ENCODE results near the gene ZNF70. TPM values are rescaled to one million over a fixed set of nuclear protein-coding genes. Genes with fewer than 3 reads are reported as not detected.
"Not testable (repeated sequence)": the region's sequence is repeated elsewhere in the genome, so short reads cannot be mapped to it uniquely, and the experiment has no call there.

Gene ZNF70
- total RNA-seq, 4 donors from 2014 or later, result 3.1 to 6.5 (median 5.4) TPM

GRCh38 chr22:23743303-23743705, 7.6 kb downstream of the ZNF70 start:
- H3K4me3 ChIP-seq, result no peak overlapping the region
- 94% methylated on average over 2 of the region's 2 CpGs for WGBS
- no peak for DNase-seq (ENCODE audit: extremely low spot score)
- TF ChIP-seq POLR2A (IDR thresholded peaks at IDR 0.05; ENCODE audit: low read depth) (no peak), EP300 (IDR thresholded peaks at IDR 0.05) (no peak), POLR2AphosphoS5 (IDR thresholded peaks at IDR 0.05) (no peak), CTCF (IDR thresholded peaks at IDR 0.05) (no peak)
- H3K36me3 ChIP-seq, result peaks cover 16 to 50% (median 40%) of the 10 kb centered on the region in 4 donors
- no peaks in the 10 kb centered on the region for H3K27me3 ChIP-seq
- peak overlapping the region in 1 of 4 donors; percentile 12 for H3K27ac ChIP-seq (replicated peaks in 1 of 4)
- peaks cover 0 to 5% (median 0%) of the 10 kb centered on the region in 4 donors for H3K9me3 ChIP-seq
- intact Hi-C loops (cut with DNase I), result no loop called here
- H3K4me1 ChIP-seq, result peaks cover 5 to 22% (median 10%) of the 10 kb centered on the region in 4 donors

- Histone ChIP-seq H3K27me3 (no peaks in the 10 kb centered on the region), H3K36me3 (peaks cover 16 to 50% (median 40%) of the 10 kb centered on the region in 4 donors), H3K4me1 (peaks cover 5 to 22% (median 10%) of the 10 kb centered on the region in 4 donors), H3K4me3 (no peak overlapping the region), H3K27ac (replicated peaks in 1 of 4) (peak overlapping the region in 1 of 4 donors; percentile 12), H3K9me3 (peaks cover 0 to 5% (median 0%) of the 10 kb centered on the region in 4 donors)
- no peak for DNase-seq (ENCODE audit: extremely low spot score)
- no peak for TF ChIP-seq POLR2AphosphoS5 (IDR thresholded peaks at IDR 0.05)
- TF ChIP-seq CTCF (IDR thresholded peaks at IDR 0.05), result no peak
- no peak for TF ChIP-seq EP300 (IDR thresholded peaks at IDR 0.05)
- no peak for TF ChIP-seq POLR2A (IDR thresholded peaks at IDR 0.05; ENCODE audit: low read depth)
- WGBS, result 64% methylated on average over 5 of the region's 7 CpGs
- intact Hi-C loops (cut with DNase I), result no loop called here
Measured at GRCh38 chr22:23742505-23743264, 8.2 kb downstream of the ZNF70 start.

GRCh38 chr22:23737696-23738095, 13.2 kb downstream of the ZNF70 start:
- TF ChIP-seq POLR2A (IDR thresholded peaks at IDR 0.05; ENCODE audit: low read depth) (no peak), CTCF (IDR thresholded peaks at IDR 0.05) (no peak), EP300 (IDR thresholded peaks at IDR 0.05) (no peak), POLR2AphosphoS5 (IDR thresholded peaks at IDR 0.05) (no peak)
- no peaks in the 10 kb centered on the region for H3K9me3 ChIP-seq
- no peak overlapping the region for H3K27ac ChIP-seq (replicated peaks in 1 of 4)
- H3K4me3 ChIP-seq, result no peak overlapping the region
- H3K36me3 ChIP-seq, result peaks cover 4 to 20% (median 14%) of the 10 kb centered on the region in 4 donors
- intact Hi-C loops (cut with DNase I), result no loop called here
- DNase-seq (ENCODE audit: extremely low spot score), result no peak
- H3K4me1 ChIP-seq, result peaks cover 3 to 13% (median 7%) of the 10 kb centered on the region in 4 donors
- no peaks in the 10 kb centered on the region for H3K27me3 ChIP-seq

GRCh38 chr22:23728108-23728507, 22.8 kb downstream of the ZNF70 start:
- intact Hi-C loops (cut with DNase I); H3K4me1 ChIP-seq; H3K36me3 ChIP-seq; H3K27ac ChIP-seq (replicated peaks in 1 of 4); H3K9me3 ChIP-seq; DNase-seq (ENCODE audit: extremely low spot score); H3K27me3 ChIP-seq; H3K4me3 ChIP-seq: not testable (repeated sequence)
- 65% methylated on average over 4 of the region's 4 CpGs for WGBS

GRCh38 chr22:23722724-23723123, 28.2 kb downstream of the ZNF70 start:
- Histone ChIP-seq H3K27ac (replicated peaks in 1 of 4) (no peak overlapping the region), H3K4me3 (no peak overlapping the region), H3K9me3 (no peaks in the 10 kb centered on the region), H3K36me3 (no peaks in the 10 kb centered on the region), H3K27me3 (no peaks in the 10 kb centered on the region), H3K4me1 (peaks cover 0 to under 1% (median 0%) of the 10 kb centered on the region in 4 donors)
- intact Hi-C loops (cut with DNase I), result no loop called here
- TF ChIP-seq POLR2AphosphoS5 (IDR thresholded peaks at IDR 0.05) (no peak), CTCF (IDR thresholded peaks at IDR 0.05) (no peak), EP300 (IDR thresholded peaks at IDR 0.05) (no peak)
- WGBS, result 84% methylated on average over 2 of the region's 2 CpGs
- no peak for DNase-seq (ENCODE audit: extremely low spot score)
